HG02938 (cell line): ENCODE measurements around the gene BRK1.
"Not testable (repeated sequence)": the region's sequence is repeated elsewhere in the genome, so short reads cannot be mapped to it uniquely, and the experiment has no call there.

ENCODE experiments used
- ATAC-seq: cut with Tn5 transposase; IDR thresholded peaks from one replicate; pipeline ENCODE4 v1.9.1; 2021; ENCODE audit warnings: mild to moderate bottlenecking, moderate library complexity; ENCODE audit not compliant: unreplicated experiment

BRK1 gene

DNA sequence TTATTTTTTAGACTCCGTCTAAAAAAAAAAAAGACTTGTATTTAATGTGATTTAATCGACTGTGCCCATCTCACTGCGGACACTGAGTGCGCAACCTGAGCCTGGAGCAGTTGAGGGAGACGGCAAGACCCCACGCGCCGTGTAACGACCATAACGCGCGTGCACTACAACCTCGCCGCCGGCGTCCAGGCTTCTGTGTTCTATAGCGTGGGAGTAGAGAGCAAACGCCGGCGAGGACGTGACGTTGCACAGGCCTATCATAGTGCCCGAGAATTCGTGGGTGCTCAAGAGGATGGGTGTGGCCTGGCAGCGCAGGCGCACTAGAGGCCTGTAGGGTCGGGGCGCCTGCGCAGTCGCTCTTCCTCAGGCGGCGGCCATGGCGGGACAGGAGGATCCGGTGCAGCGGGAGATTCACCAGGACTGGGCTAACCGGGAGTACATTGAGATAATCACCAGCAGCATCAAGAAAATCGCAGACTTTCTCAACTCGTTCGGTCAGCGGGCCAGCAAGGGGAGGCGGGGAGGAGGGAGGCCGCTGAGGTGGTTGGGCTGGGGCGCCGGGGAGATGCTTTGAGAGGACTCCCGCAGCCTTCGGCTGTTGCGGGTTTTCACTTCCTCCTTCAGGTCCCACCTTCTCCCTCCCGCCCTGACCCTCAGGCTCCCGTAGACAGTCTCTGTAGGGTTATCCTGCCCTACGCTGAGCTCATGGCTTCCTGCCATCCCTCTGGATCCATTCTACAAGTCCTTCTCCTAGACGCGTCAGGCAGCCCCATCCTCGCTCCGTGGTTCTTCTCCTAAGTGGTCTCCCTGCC lies at the start of gene BRK1:
TSS of gene BRK1 (plus strand) at position 350 of the 812 bp plus-strand sequence. CDS start at position 377, 27 bp downstream.
- ATAC-seq = peak; percentile 96

DNA sequence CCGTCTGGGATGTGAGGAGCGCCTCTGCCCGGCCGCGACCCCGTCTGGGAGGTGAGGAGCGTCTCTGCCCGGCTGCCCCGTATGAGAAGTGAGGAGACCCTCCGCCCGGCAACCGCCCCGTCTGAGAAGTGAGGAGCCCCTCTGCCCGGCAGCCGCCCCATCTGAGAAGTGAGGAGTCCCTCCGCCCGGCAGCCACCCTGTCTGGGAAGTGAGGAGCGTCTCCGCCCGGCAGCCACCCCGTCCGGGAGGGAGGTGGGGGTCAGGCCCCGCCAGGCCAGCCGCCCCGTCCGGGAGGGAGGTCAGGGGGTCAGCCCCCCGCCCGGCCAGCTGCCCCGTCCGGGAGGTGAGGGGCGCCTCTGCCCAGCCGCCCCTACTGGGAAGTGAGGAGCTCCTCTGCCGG lies 45.4 kb upstream of the BRK1 start:
- ATAC-seq = not testable (repeated sequence)

DNA sequence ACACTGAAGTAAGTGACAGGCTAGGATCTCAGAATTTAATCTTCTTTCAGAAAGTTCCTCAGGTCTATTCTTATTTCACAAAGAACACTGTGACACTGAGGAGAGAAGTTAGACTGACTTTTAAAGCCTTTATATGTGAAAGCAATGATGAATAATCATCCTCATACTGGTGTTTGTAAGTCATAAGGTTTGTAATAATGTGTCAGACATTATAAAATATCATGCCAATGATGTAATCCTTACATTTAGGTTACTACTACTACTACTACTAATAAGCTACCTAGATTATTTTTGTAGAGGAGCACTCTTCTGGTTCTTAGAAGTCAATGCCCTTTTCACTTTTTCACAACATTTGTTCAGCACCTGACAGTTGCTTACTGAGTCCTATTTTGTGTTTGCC lies 40.8 kb upstream of the BRK1 start:
- no peak for ATAC-seq

DNA sequence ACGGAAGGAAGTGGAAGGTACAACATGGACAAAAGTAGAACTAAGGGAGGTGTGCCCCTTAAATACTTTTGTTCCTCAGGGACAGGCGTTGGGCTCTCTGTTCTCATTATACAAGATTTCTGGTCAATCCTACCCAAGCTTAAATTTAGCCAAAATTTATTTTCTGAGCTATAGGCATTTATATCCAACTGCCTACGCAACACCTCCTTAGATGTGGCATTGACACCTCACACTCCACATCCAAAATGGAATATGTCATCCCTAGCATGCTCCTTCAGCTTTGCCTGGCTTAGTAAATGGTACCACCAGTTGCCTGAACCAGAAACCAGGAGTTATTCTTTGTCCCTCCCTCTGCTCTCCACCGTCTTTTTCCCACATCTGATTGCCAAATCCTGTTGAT lies 33.6 kb upstream of the BRK1 start:
- no peak for ATAC-seq

DNA sequence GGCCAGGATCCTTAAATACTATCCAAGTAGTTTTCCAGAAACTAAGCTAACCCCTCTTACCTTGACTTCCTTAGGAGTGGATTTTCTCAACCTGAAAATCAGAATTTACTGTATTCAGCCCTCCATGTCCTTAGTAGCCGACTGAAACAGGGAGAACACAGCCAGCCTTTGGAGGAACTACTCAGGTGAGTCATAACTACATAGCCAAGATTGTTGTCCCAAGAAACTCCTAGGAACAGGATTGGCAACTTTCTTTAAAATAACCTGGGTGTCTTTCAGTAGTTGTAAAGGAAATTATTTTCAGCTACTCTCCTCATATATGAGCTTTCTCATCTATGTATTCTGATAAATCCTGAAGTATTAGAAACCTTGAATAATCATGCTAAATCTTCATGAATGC lies 29.7 kb upstream of the BRK1 start:
- no peak for ATAC-seq

DNA sequence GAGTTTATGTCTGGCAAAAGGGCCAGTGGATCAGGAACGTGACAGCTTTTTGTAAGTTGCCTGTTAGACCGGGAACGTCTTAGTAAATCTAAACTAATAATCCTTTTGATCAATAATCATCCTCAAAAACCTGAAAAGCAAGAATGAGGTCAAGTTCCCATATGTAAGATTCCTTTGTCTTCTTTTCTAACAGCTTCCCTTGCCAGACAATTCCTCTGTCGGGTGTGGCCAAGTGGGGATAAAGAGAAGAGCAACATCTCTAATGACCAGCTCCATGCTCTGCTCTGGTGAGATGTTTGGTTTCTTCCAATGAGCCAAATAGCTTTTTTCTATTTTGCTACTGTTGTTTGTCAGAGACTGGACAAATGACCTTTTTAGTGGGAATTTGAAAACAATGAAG lies 27.2 kb upstream of the BRK1 start:
- ATAC-seq = no peak

DNA sequence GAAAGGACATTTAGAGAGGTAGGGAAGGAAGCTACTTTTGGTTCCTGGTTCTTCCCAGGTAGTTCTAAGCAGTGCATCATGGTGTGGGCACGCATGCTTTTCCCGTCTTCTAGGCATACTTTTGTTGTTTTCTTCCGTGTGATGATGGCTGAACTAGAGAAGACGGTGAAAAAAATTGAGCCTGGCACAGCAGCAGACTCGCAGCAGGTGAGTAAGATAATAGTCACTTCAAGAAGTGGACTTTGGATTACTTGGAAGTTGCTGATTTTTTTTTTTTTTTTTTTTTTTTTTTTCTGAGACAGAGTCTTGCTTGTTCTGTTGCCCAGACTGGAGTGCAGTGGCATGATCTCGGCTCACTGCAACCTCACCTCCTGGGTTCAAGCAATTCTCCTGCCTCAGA lies 25.3 kb upstream of the BRK1 start:
- ATAC-seq = no peak

DNA sequence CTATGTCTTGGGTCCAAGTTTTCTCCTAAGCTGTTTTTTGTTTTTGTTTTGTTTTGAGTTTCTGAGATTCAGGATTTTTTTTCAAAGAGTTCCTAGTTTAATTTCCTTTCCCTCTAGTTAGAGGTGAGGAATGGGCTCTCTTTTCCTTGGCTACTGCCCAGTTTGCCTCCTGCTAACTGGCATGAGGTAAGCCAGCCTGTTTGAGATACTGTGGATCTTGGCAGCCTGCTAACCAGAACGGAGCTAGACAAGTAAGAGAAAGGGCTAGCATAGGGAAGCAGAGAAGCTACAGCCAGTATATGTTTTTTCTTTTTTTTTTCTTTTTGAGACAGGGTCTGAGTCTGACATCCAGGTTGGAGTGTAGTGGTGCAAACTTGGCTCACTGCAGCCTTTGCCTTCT lies 24.7 kb upstream of the BRK1 start:
- not testable (repeated sequence) for ATAC-seq

DNA sequence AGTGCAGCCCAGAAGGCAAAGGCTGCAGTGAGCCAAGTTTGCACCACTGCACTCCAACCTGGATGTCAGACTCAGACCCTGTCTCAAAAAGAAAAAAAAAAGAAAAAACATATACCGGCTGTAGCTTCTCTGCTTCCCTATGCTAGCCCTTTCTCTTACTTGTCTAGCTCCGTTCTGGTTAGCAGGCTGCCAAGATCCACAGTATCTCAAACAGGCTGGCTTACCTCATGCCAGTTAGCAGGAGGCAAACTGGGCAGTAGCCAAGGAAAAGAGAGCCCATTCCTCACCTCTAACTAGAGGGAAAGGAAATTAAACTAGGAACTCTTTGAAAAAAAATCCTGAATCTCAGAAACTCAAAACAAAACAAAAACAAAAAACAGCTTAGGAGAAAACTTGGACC lies 24.1 kb upstream of the BRK1 start:
- ATAC-seq = not testable (repeated sequence)

DNA sequence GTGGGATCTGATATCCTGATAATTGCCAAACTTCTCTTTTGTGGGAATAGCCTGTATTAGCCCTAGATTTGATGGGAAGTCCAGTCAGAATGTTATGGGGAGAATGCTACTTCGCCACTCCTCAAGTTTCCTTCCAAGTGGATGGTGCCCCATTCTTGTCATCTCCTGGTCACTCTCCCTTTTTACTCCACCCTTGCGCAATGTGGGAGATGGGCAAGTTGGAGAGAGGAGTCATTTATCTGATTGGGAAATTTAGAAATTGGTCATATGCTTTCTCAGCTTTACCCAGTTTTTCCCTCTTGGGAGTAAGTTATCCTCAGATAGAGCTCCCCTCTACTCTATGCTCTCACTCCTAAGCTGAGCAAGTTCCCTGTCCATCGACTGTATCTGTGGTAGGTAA lies 21.8 kb upstream of the BRK1 start:
- ATAC-seq = no peak

DNA sequence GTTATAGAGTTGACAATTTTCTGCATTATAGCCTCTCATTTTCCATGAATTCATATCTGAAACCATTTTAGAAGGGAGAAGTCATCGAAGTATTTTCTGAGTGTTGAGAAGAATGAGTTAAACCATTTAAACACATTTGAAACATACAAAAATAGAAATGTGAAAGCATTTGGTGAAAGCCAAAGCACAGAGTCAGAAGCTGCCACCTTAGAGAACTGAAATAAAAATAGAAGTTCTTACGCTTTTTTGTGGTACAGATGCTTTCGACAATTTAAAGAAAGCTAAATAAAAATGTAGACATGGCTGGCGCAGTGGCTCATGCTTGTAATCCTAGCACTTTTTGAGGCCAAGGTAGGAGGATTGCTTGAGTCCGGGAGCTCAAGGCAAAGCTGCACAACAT lies 16.4 kb upstream of the BRK1 start:
- no peak for ATAC-seq

DNA sequence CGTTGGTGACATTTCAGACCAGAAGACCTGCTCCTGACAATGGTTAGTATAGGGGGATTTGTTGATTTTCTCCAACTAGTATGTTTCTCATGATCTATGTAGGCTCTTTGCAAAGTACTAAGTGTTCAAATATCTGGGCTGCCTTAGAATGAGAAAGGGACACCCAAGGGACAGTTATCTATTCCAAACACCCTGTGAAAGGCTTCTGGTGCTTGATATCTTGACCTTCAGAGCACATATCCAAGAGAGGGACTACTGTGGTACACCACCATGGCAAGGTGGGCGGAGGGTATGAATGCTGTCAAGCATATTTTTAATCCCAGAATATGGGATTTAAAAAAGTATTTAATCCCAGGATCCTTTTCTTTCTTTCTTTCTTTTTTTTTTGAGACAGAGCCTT lies 8.6 kb upstream of the BRK1 start:
- ATAC-seq = no peak

DNA sequence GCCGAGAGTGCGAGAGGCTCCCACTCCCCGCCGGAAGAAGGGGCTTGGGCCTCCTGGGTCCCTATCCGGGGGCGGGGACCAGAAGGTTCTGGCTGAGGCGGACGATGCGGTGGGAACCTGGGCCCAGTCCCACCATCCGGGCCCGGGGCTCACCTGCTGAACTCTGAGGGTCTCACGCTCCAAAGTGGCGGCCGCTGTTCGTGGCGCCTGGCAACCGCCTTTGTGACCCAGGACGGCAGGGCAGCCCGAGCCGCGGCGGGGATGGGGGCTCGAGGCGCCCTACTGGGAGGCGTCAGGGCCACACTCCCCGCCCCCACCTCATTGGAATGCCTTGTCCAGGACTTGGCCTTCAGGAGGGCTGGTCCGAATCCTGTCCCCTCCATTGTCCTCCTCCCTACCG lies 7.4 kb upstream of the BRK1 start, which contains the start of gene FANCD2OS:
TSS of gene FANCD2OS (minus strand) at position 165 of the 400 bp plus-strand sequence. CDS start 3,481 bp downstream, outside the sequence.
- ATAC-seq = no peak

DNA sequence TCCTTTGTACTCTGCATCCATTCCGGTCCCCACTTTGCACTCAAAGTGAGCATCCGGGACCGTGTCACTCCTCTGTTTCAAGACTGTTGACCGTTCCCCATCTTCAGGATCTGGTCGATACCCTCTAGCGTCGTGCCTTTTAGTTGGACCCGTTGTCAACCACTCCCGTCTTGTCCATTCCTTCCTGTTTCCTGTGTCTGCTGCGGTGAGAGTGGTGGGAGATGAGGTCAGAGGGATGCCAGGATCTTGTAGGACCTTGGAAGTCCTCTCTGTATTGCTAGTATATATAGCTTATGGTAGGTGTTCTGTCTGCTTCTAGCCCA lies 624 bp downstream of the BRK1 start:
- peak; percentile 26 for ATAC-seq

DNA sequence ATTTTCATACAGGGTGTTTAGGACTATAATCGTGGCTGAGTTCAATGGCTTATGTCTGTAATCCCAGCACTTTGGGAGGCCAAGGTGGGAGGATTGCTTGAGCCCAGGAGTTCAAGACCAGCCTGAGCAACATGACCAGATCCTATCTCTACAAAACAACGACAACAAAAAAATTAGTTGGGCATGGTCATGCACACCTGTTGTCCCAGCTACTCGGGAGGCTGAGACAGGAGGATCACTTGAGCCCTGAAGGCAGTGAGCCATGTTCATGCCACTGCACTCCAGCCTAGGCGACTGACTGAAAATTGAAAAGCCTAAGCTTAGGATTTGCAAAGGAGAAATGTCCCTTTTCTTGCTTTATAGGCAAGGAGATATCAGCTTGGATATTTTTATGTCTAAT lies 1.5 kb downstream of the BRK1 start:
- no peak for ATAC-seq

DNA sequence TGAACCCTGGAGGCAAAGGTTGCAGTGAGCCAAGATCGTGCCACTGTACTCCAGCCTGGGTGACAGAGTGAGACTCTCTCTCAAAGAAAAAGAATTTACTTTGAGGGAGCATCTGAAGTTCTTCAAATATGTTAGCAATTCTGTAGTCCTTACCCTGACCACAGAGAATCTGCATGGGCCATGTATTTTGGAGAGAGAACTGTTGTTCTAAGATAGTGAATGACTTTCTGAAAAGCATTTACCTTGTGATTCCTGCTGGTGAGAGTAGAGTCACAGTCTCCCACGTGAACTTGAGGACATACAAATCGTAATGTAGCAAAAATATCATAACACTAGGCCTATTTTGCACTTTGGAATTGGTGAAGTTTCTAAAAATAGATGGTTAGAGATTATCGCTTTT lies 3.9 kb downstream of the BRK1 start:
- ATAC-seq = no peak

DNA sequence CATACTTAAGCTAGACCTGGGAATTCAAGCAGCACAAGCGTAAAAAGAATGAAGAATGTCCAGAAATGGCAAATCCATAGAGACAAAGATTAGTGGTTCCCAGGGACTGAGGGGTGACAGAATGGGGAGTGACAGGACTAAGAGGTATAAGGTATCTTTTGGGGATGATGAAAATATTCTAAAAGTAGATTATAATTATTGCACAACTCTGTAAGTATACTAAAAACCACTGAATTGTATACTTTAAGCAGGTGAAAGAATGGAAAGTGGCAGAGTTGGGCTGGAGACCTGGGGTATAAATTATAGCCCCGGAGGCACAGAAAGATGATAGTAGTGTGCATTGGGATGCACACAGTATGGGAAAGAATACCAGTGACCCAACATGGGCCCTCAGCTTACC lies 5.6 kb downstream of the BRK1 start:
- ATAC-seq = no peak

DNA sequence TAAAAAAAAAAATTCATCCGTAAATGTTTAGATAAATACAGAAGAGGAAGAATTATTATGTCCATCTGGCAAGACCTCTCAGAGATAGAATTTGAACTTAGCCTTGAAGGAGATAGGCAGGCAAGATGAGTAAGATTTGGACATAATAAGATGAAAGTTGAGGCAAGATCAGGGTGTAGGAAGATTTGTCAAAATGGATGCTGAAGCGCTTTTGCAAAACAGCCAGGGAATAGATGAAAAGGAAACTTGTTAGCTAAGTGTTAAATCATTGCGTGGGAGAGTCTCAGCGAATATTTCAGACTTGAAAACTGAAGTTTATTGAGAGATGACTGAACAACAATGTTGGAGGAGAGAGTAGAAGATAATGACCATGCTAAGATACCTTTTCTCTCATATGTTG lies 7.2 kb downstream of the BRK1 start:
- ATAC-seq = no peak

DNA sequence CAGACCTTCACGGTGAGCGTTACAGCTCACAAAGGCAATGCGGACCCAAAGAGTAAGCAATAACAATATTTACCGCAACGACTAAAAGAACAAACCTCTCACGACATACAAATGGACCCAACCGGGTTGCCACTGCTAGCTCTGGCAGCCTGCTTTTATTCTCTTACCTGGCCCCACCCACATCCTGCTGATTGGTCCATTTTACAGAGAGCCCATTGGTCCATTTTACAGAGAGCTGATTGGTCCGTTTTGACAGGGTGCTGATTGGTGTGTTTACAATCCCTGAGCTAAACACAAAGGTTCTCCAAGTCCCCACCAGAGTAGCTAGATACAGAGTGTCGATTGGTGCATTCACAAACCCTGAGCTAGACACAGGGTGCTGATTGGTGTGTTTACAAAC lies 20.4 kb downstream of the BRK1 start:
- ATAC-seq = not testable (repeated sequence)

DNA sequence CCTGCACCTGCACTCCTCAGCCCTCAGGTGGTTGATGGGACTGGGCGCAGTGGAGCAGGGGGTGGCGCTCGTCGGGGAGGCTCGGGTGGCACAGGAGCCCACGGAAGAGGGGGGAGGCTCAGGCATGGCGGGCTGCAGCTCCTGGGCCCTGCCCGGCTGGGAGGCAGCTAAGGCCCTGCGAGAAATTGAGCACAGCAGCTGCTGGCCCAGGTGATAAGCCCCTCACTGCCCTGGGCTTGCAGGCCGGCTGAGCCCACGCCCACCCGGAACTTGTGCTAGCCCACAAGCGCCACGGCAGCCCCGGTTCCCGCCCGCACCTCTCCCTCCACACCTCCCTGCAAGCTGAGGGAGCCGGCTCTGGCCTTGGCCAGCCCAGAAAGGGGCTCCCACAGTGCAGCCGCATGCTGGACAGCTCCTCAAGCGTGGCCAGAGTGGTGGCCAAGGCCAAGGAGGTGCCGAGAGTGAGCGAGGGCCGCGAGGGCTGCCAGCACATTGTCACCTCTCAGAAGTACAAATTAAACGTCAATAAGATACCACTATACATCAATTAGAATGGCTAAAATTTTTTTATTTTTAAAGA lies 21.0 kb downstream of the BRK1 start:
- ATAC-seq = no peak

DNA sequence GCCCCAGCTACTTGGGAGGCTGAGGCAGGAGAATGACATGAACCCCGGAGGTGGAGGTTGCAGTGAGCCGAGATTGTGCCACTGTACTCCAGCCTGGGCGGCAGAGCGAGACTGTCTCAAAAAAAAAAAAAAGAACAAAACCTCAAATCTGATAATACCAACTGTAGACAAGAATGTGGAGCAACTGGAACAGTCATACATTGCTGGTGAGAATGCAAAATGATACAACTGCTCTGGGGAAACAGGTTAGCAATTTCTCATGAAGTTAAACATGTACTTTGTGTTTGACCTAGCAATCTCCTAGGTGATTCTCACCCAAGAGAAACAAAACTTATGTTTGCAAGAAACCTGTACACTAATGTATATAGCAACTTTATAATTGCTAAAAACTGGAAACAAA lies 21.7 kb downstream of the BRK1 start:
- no peak for ATAC-seq

DNA sequence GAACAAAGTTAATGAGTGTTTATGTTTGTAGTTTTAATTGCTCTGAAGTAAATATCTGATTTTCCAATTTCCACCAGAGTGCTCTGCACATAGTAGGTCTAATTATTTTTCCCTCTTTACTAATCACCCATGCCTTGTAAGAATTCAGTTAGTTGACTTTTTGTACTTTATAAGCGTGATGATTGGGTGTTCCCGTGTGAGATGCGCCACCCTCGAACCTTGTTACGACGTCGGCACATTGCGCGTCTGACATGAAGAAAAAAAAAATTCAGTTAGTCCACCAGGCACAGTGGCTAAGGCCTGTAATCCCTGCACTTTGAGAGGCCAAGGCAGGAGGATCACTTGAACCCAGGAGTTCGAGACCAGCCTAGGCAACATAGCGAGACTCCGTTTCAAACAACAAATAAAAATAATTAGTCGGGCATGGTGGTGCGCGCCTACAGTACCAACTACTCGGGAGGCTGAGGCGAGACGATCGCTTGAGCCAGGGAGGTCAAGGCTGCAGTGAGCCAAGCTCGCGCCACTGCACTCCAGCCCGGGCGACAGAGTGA lies 25.6 kb downstream of the BRK1 start:
- no peak for ATAC-seq
